H9 (cell line): ENCODE results near the gene CYSLTR1. TPM values are rescaled to one million over a fixed set of nuclear protein-coding genes. Genes with fewer than 3 reads are reported as not detected.

Source experiments
- DNase-seq: peaks from one replicate; pipeline ENCODE4 v3.0.0-alpha.2; 2017
- H2AFZ ChIP-seq: one replicate; pipeline ENCODE4 v1.6.1; 2013; ENCODE audit warnings: mild to moderate bottlenecking, low read length, control low read depth, moderate library complexity
- H2AK5ac ChIP-seq: 2 replicates; pipeline ENCODE4 v1.6.1; 2013; ENCODE audit warnings: low read length, control low read depth, mixed read lengths; ENCODE audit not compliant: insufficient read length
- H2BK120ac ChIP-seq: one replicate; pipeline ENCODE4 v1.6.1; 2013; ENCODE audit warnings: low read depth, mild to moderate bottlenecking, low read length, control low read depth, inconsistent platforms; ENCODE audit not compliant: poor library complexity, severe bottlenecking
- H2BK12ac ChIP-seq: 2 replicates; pipeline ENCODE4 v1.6.1; 2013; ENCODE audit warnings: low read length, control low read depth, mixed read lengths, low read depth; ENCODE audit not compliant: insufficient read length
- H2BK15ac ChIP-seq: 2 replicates; pipeline ENCODE4 v1.6.1; 2013; ENCODE audit warnings: low read depth, low read length, control low read depth
- H2BK20ac ChIP-seq: one replicate; pipeline ENCODE4 v1.6.1; 2013; ENCODE audit warnings: low read depth, mild to moderate bottlenecking, low read length, control low read depth, inconsistent platforms; ENCODE audit not compliant: poor library complexity, severe bottlenecking
- H2BK5ac ChIP-seq: 2 replicates; pipeline ENCODE4 v1.6.1; 2013; ENCODE audit warnings: low read length, control low read depth, mixed read lengths; ENCODE audit not compliant: insufficient read length
- H3K14ac ChIP-seq: 2 replicates; pipeline ENCODE4 v1.6.1; 2013; ENCODE audit warnings: low read length, control low read depth; ENCODE audit not compliant: insufficient read depth
- H3K18ac ChIP-seq: 2 replicates; pipeline ENCODE4 v1.6.1; 2013; ENCODE audit warnings: low read depth, mild to moderate bottlenecking, mixed read lengths, low read length, control low read depth; ENCODE audit not compliant: insufficient read length
- H3K23ac ChIP-seq: 2 replicates; pipeline ENCODE4 v1.6.1; 2013; ENCODE audit warnings: low read length, control low read depth, mixed read lengths, low read depth; ENCODE audit not compliant: insufficient read length
- H3K23me2 ChIP-seq: 2 replicates; pipeline ENCODE4 v1.6.1; 2013; ENCODE audit warnings: low read depth, mild to moderate bottlenecking, mixed read lengths, low read length, control low read depth; ENCODE audit not compliant: insufficient read length, poor library complexity, severe bottlenecking
- H3K27ac ChIP-seq: 2 replicates; pipeline ENCODE4 v1.5.1; 2013; ENCODE audit warnings: low read length, control low read depth, mixed read lengths, low read depth; ENCODE audit not compliant: insufficient read length
- H3K27me3 ChIP-seq: 2 replicates; pipeline ENCODE4 v1.6.1; 2013; ENCODE audit warnings: low read length, control low read depth, inconsistent platforms; ENCODE audit not compliant: insufficient read depth
- H3K4ac ChIP-seq: 2 replicates; pipeline ENCODE4 v1.6.1; 2013; ENCODE audit warnings: low read depth, mild to moderate bottlenecking, control low read depth, inconsistent platforms, low read length, moderate library complexity
- H3K4me1 ChIP-seq: 2 replicates; pipeline ENCODE4 v1.6.1; 2013; ENCODE audit warnings: low read length, control low read depth, inconsistent platforms; ENCODE audit not compliant: insufficient read depth
- H3K4me2 ChIP-seq: 2 replicates; pipeline ENCODE4 v1.6.1; 2013; ENCODE audit warnings: low read length, control low read depth, mixed read lengths; ENCODE audit not compliant: insufficient read length, insufficient read depth
- H3K56ac ChIP-seq: 2 replicates; pipeline ENCODE4 v1.6.1; 2013; ENCODE audit warnings: low read depth, mild to moderate bottlenecking, mixed read lengths, low read length, control low read depth; ENCODE audit not compliant: insufficient read length
- H3K79me1 ChIP-seq: 2 replicates; pipeline ENCODE4 v1.6.1; 2013; ENCODE audit warnings: low read depth, mild to moderate bottlenecking, moderate library complexity, low read length, control low read depth, inconsistent platforms; ENCODE audit not compliant: insufficient read depth, poor library complexity, severe bottlenecking
- H3K79me2 ChIP-seq: 2 replicates; pipeline ENCODE4 v1.6.1; 2013; ENCODE audit warnings: low read length, control low read depth, inconsistent platforms; ENCODE audit not compliant: insufficient read depth
- H3K9ac ChIP-seq: 2 replicates; pipeline ENCODE4 v1.6.1; 2013; ENCODE audit warnings: low read length, control low read depth, mixed read lengths; ENCODE audit not compliant: insufficient read length; ENCODE audit errors: extremely low read depth
- H3K9me3 ChIP-seq: one replicate; pipeline ENCODE4 v1.6.1; 2013; ENCODE audit warnings: low read depth, low read length, inconsistent platforms; ENCODE audit not compliant: control insufficient read depth
- H3T11ph ChIP-seq: one replicate; pipeline ENCODE4 v1.6.1; 2013; ENCODE audit warnings: mild to moderate bottlenecking, low read length, control low read depth, inconsistent platforms
- H4K20me1 ChIP-seq: one replicate; pipeline ENCODE4 v1.6.1; 2013; ENCODE audit not compliant: control insufficient read depth, insufficient read length, insufficient read depth
- H4K5ac ChIP-seq: 2 replicates; pipeline ENCODE4 v1.6.1; 2013; ENCODE audit warnings: low read depth, mild to moderate bottlenecking, mixed read lengths, low read length, control low read depth; ENCODE audit not compliant: insufficient read length
- H4K8ac ChIP-seq: replicated peaks from 2 replicates; pipeline ENCODE4 v1.6.1; 2013; ENCODE audit warnings: low read length, control low read depth, mixed read lengths, low read depth; ENCODE audit not compliant: insufficient read length
- H4K91ac ChIP-seq: 2 replicates; pipeline ENCODE4 v1.6.1; 2013; ENCODE audit warnings: low read depth, mild to moderate bottlenecking, moderate library complexity, mixed read lengths, low read length, control low read depth; ENCODE audit not compliant: insufficient read length
- H3K27ac Mint-ChIP-seq, 3 experiments: 2 replicates in 2 of 3; 3 replicates in 1 of 3; pipeline ENCODE4 v1.8.0; 2020 to 2021; ENCODE audit warnings: mixed read lengths in 3 of 3, mild to moderate bottlenecking in 1 of 3, moderate library complexity in 1 of 3
- H3K27me3 Mint-ChIP-seq: 2 replicates; pipeline ENCODE4 v1.8.0; 2021; ENCODE audit warnings: low read depth, mild to moderate bottlenecking, moderate library complexity, mixed read lengths
- H3K36me3 Mint-ChIP-seq, 3 experiments: 2 replicates in 2 of 3; 3 replicates in 1 of 3; pipeline ENCODE4 v1.8.0; 2020 to 2021; ENCODE audit warnings: low read depth in 3 of 3, mixed read lengths in 3 of 3; ENCODE audit not compliant: insufficient read depth in 1 of 3
- H3K4me1 Mint-ChIP-seq, 2 experiments: 2 replicates each; pipeline ENCODE4 v1.8.0; 2020; ENCODE audit warnings: mixed read lengths in 2 of 2
- H3K4me3 Mint-ChIP-seq, 2 experiments: 2 replicates in 1 of 2; 3 replicates in 1 of 2; pipeline ENCODE4 v1.8.0; 2020 to 2021; ENCODE audit warnings: mild to moderate bottlenecking in 2 of 2, mixed read lengths in 2 of 2, moderate library complexity in 1 of 2
- H3K9me3 Mint-ChIP-seq, 2 experiments: 2 replicates in 1 of 2; 3 replicates in 1 of 2; pipeline ENCODE4 v1.8.0; 2020; ENCODE audit warnings: mild to moderate bottlenecking in 2 of 2, mixed read lengths in 2 of 2, moderate library complexity in 1 of 2
- WGBS: extraction: QIAGEN DNeasy Blood & Tissue Kit; methylation state at CpG from one replicate; pipeline ENCODE4 v1.1.7; 2013; ENCODE audit warnings: missing lambda C conversion rate, low lambda C conversion rate, mixed read lengths; ENCODE audit not compliant: insufficient read length; ENCODE audit errors: extremely low coverage; 5-methylcytosine and 5-hydroxymethylcytosine counted together
- total RNA-seq: library from RNA; stranded (reverse); gene quantifications from 2 replicates; pipeline ENCODE4 v1.2.1, GENCODE V29; 2021
- TF ChIP-seq, protein P1 (sequence below): fragments of 200-600 bp; sonication (generic); conservative IDR thresholded peaks from 3 replicates; pipeline ENCODE4 v1.8.0; 2021; ENCODE audit warnings: antibody characterized with exemption, mild to moderate bottlenecking

Gene CYSLTR1
- total RNA-seq, 1 experiment from 2014 or later = not detected

DNA sequence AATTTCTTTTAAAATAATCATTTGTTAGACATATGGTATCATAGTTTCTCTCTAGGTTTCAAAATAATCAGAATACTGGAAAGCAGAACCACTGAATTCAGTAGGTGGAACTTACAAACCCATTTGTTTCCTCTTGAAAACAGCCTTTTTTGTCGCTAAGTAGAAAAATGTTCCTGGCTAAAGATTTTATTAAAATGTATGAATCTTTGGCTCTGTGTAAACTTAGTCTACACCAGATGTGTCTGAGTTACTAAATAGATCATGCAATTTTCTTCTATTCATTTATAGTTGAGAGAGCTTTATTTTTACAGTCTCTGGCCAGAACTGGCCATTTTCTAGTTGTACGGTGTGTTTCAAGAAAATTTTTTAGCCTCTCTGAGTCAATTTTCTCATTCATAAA lies 1.0 kb downstream of the CYSLTR1 start:
- Histone ChIP-seq H3K27me3 (no peaks in the 10 kb centered on the region), H3K79me1 (no peaks in the 10 kb centered on the region), H3K23ac (no peak overlapping the region), H2AFZ (no peak overlapping the region), H2BK12ac (no peak overlapping the region), H3T11ph (no peak overlapping the region), H2BK120ac (no peak overlapping the region), H3K23me2 (no peaks in the 10 kb centered on the region), H2BK15ac (no peak overlapping the region), H2BK5ac (no peak overlapping the region), H3K9me3 (peaks cover 28% of the 10 kb centered on the region), H4K20me1 (no peaks in the 10 kb centered on the region), H4K8ac (no peak overlapping the region), H3K56ac (no peak overlapping the region), H2AK5ac (no peak overlapping the region), H3K14ac (no peak overlapping the region), H4K5ac (no peak overlapping the region), H2BK20ac (no peak overlapping the region), H3K27ac (no peak overlapping the region), H4K91ac (no peak overlapping the region), H3K4me1 (no peaks in the 10 kb centered on the region), H3K4me2 (no peak overlapping the region), H3K79me2 (no peaks in the 10 kb centered on the region), H3K9ac (no peak overlapping the region), H3K4ac (no peak overlapping the region), H3K18ac (no peak overlapping the region)
- TF ChIP-seq, protein P1, sequence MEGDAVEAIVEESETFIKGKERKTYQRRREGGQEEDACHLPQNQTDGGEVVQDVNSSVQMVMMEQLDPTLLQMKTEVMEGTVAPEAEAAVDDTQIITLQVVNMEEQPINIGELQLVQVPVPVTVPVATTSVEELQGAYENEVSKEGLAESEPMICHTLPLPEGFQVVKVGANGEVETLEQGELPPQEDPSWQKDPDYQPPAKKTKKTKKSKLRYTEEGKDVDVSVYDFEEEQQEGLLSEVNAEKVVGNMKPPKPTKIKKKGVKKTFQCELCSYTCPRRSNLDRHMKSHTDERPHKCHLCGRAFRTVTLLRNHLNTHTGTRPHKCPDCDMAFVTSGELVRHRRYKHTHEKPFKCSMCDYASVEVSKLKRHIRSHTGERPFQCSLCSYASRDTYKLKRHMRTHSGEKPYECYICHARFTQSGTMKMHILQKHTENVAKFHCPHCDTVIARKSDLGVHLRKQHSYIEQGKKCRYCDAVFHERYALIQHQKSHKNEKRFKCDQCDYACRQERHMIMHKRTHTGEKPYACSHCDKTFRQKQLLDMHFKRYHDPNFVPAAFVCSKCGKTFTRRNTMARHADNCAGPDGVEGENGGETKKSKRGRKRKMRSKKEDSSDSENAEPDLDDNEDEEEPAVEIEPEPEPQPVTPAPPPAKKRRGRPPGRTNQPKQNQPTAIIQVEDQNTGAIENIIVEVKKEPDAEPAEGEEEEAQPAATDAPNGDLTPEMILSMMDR = no peak
- no peak overlapping the region for H3K27ac Mint-ChIP-seq
- peaks cover 51 to 53% of the 10 kb centered on the region in 2 experiments for H3K9me3 Mint-ChIP-seq
- no peak for DNase-seq
- no peaks in the 10 kb centered on the region for H3K36me3 Mint-ChIP-seq
- H3K4me3 Mint-ChIP-seq = no peak overlapping the region
- no CpG with 5 or more reads among the region's 2 CpGs for WGBS
- no peaks in the 10 kb centered on the region for H3K27me3 Mint-ChIP-seq
- peaks cover 11 to 13% of the 10 kb centered on the region in 2 experiments for H3K4me1 Mint-ChIP-seq
